Natural killer cell treated with Interleukin-12 subunit alpha and Interleukin-12 subunit beta and Interleukin-15 and Interleukin-18, amount 100 ng/mL, for 72 hours (primary cell): ENCODE measurements around the gene LMAN1L. TPM values are rescaled to one million over a fixed set of nuclear protein-coding genes. Genes with fewer than 3 reads are reported as not detected.
"Not testable (repeated sequence)": the region's sequence is repeated elsewhere in the genome, so short reads cannot be mapped to it uniquely, and the experiment has no call there.

Experiments
- ATAC-seq, 2 donors: fragments of 150-1000 bp; cut with Tn5 transposase in 1 of 2; sonication (Bioruptor Pico), chemical (Tn5 transposase) in 1 of 2; 2 replicates each; pipeline ENCODE4 v1.10.0; 2021
- DNase-seq: peaks from one replicate; pipeline ENCODE4 v3.0.0; 2022; ENCODE audit warnings: low spot score
- H3K27ac Mint-ChIP-seq, 2 donors: 1 replicate in 1 of 2; 2 replicates in 1 of 2; pipeline ENCODE4 v1.8.0; 2022; ENCODE audit warnings: mixed read lengths in 2 of 2, mild to moderate bottlenecking in 1 of 2, moderate library complexity in 1 of 2
- H3K27me3 Mint-ChIP-seq, 2 donors: 1 replicate in 1 of 2; 2 replicates in 1 of 2; pipeline ENCODE4 v1.8.0; 2022; ENCODE audit warnings: mixed read lengths in 2 of 2
- H3K36me3 Mint-ChIP-seq: one replicate; pipeline ENCODE4 v1.8.0; 2022; ENCODE audit warnings: mixed read lengths
- H3K4me1 Mint-ChIP-seq, 2 donors: 1 replicate in 1 of 2; 2 replicates in 1 of 2; pipeline ENCODE4 v1.8.0; 2022; ENCODE audit warnings: low read depth in 2 of 2, mixed read lengths in 2 of 2, mild to moderate bottlenecking in 1 of 2
- H3K4me3 Mint-ChIP-seq: one replicate; pipeline ENCODE4 v1.8.0; 2022; ENCODE audit warnings: mixed read lengths
- H3K9me3 Mint-ChIP-seq: 2 replicates; pipeline ENCODE4 v1.8.0; 2022; ENCODE audit warnings: mixed read lengths
- total RNA-seq, 2 donors: library from RNA; stranded (reverse); gene quantifications; one replicate each; pipeline ENCODE4 v1.2.3, GENCODE V29; 2022

LMAN1L gene
- total RNA-seq, 2 donors from 2014 or later, result 3.4 to 4.9 TPM

DNA sequence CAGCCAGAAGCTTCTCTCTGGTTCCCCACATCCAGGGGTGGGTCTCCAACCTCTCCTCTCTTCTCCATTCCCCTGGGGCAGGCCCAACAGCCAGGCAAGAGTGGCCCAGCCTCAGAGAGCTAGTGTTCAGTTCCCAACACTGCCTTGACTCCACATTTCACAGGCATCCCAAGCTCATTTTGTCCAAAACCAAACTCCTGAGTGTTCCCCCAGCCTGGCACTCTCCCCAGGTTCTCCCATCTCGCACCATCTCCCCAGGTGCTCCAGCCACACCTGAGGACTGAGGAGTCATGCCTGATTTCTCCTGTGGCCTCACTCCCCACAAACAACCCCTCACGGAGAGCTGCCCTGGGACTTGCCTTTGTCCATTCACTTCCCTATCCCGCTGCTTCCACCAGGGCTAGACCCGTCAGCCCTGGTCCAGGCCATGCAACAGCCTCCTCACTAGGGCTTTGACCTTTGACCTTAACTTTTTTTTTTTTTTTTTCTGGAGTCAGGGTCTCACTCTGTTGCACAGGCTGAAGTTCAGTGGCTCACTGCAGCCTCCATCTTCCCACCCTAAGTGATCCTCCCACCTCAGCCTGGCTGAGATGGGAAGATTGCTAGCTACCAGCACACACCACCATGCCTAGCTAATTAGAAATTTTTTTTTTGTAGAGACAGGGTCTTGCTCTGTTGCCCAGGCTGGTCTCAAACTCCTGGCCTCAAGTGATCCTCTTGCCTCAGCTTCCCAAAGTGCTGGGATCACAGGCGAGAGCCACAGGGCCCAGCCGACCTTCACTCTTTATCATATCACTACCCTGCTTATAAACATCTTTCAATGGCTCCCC lies 34.7 kb upstream of the LMAN1L start:
- Mint-ChIP-seq H3K27me3 (no peaks in the 10 kb centered on the region), H3K4me1 (peaks cover 63 to 68% of the 10 kb centered on the region in 2 donors), H3K9me3 (no peaks in the 10 kb centered on the region), H3K4me3 (peak overlapping the region; percentile 96), H3K36me3 (no peaks in the 10 kb centered on the region), H3K27ac (peak overlapping the region; percentile 100)
- DNase-seq, result peak; percentile 49
- no peak for ATAC-seq

DNA sequence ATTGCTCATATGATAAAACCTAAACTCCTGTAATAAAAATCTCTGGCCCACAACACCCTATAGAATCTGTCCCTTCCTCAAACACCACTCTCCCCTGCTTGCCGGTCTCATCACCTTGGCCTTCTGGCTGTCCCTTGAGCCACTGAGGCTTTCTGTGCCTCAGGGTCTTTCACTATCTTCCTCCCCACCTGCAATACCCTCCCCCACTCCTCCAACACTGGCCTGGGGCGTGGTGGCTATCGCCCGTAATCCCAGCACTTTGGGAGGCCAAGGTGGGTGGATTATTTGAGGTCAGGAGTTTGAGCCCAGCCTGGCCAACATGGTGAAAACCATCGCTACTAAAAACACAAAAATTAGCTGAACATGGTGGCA lies 34.0 kb upstream of the LMAN1L start:
- H3K27me3 Mint-ChIP-seq, result no peaks in the 10 kb centered on the region
- H3K27ac Mint-ChIP-seq, result peak overlapping the region; percentile 100
- H3K36me3 Mint-ChIP-seq, result no peaks in the 10 kb centered on the region
- H3K4me3 Mint-ChIP-seq, result peak overlapping the region; percentile 96
- peaks cover 67 to 68% of the 10 kb centered on the region in 2 donors for H3K4me1 Mint-ChIP-seq
- no peaks in the 10 kb centered on the region for H3K9me3 Mint-ChIP-seq
- ATAC-seq (no peak), DNase-seq (peak; percentile 41)

DNA sequence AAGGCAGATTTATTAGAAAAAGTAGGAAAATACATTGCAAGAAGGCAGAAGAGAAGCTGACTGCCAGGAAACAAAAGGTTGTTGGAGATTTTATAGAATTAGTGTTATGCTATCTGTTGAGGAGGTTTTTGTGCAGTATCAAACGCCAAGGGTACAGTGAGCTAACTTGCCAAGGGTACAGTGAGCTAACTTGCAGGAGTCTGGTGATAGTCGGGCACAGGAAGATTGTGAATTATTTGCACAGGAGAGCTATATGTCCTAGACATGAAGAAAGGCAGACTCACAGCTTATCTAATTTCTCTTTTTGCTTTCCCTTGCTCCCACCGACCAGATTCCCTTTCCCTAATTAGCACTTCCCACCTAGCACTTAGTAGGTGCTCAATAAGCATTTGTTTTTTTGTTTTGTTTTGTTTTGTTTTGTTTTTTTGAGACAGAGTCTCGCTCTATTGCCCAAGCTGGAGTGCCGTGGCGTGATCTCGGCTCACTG lies 33.4 kb upstream of the LMAN1L start:
- DNase-seq, result no peak
- no peaks in the 10 kb centered on the region for H3K36me3 Mint-ChIP-seq
- no peak for ATAC-seq
- peaks cover 68 to 73% of the 10 kb centered on the region in 2 donors for H3K4me1 Mint-ChIP-seq
- H3K27me3 Mint-ChIP-seq, result no peaks in the 10 kb centered on the region
- H3K9me3 Mint-ChIP-seq, result no peaks in the 10 kb centered on the region
- H3K4me3 Mint-ChIP-seq, result peak overlapping the region; percentile 96
- peak overlapping the region; percentile 100 for H3K27ac Mint-ChIP-seq

DNA sequence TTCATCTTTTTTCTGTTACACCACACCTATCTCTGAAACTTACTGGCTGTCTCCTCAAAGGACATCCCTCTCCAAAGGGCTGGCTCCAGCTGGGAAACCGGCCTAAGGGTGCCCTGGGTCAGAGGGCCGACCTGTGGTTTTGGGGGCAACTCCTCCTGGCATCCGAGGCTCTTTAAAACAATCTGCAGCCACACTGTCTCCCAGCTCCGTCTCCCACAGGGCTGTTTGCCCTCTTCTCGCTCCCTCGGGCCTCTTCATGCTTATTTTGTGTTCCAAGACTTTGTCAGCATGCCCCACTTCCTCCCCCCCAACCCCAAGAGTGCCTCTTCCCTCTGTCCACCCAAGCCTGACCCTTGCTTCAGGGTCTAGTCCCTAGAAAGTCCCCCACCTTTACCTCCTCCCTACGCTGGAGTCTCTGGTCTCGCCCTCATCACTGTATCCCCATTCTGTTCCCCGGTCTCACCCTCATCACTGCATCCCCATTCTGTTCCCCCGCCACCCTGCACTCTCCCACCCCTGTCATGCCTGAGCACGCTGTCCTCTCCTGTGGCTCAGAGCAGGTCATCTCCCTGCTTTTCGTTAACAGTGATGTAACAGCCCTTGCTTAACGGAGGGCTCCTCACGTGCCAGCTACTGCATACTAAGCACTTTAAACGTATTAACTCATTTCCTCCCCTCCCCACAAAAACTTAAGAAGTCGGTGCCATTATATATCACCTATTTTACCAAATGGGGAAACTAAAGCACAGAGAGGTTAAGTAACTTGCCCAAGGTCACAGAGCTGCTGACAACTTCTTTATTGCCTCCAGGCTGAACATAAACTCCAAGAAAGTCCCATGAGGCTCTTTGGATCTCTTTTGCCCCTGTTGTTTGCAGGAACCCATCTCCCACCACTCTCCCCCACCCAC lies 31.9 kb upstream of the LMAN1L start:
- H3K36me3 Mint-ChIP-seq, result peaks cover 6% of the 10 kb centered on the region
- peaks cover 72 to 84% of the 10 kb centered on the region in 2 donors for H3K4me1 Mint-ChIP-seq
- H3K27ac Mint-ChIP-seq, result peak overlapping the region; percentile 100
- no peaks in the 10 kb centered on the region for H3K27me3 Mint-ChIP-seq
- ATAC-seq (peak; percentile 36 to 37), DNase-seq (no peak)
- H3K4me3 Mint-ChIP-seq, result peak overlapping the region; percentile 96
- no peaks in the 10 kb centered on the region for H3K9me3 Mint-ChIP-seq

- DNase-seq (peak; percentile 91), ATAC-seq (peak; percentile 77 to 85)
- Mint-ChIP-seq H3K9me3 (no peaks in the 10 kb centered on the region), H3K4me1 (peaks cover 75 to 82% of the 10 kb centered on the region in 2 donors), H3K4me3 (peak within 1 kb of the TSS; percentile 96), H3K36me3 (peaks cover 6% of the 10 kb centered on the region), H3K27ac (peak within 1 kb of the TSS; percentile 100), H3K27me3 (no peaks in the 10 kb centered on the region)
Observed at GRCh38 chr15:74781431-74782258, 31.0 kb upstream of the LMAN1L start, which contains the start of gene CSK. CSK (plus strand) TSS chr15:74782080; CDS start chr15:74798298, 16,218 bp downstream.

GRCh38 chr15:74782259-74783071 lies 30.2 kb upstream of the LMAN1L start:
- Mint-ChIP-seq H3K9me3 (no peaks in the 10 kb centered on the region), H3K4me1 (peaks cover 73 to 81% of the 10 kb centered on the region in 2 donors), H3K27ac (peak overlapping the region; percentile 91 to 97), H3K27me3 (no peaks in the 10 kb centered on the region), H3K36me3 (peaks cover 6% of the 10 kb centered on the region), H3K4me3 (peak overlapping the region; percentile 87)
- DNase-seq (peak; percentile 78), ATAC-seq (peak; percentile 44 to 65)

GRCh38 chr15:74783072-74783807 lies 29.4 kb upstream of the LMAN1L start:
- no peaks in the 10 kb centered on the region for H3K27me3 Mint-ChIP-seq
- no peak for DNase-seq
- no peaks in the 10 kb centered on the region for H3K9me3 Mint-ChIP-seq
- H3K4me1 Mint-ChIP-seq, result peaks cover 73 to 79% of the 10 kb centered on the region in 2 donors
- peak overlapping the region; percentile 91 to 97 for H3K27ac Mint-ChIP-seq
- H3K4me3 Mint-ChIP-seq, result peak overlapping the region; percentile 87
- no peak for ATAC-seq
- H3K36me3 Mint-ChIP-seq, result peaks cover 6% of the 10 kb centered on the region

GRCh38 chr15:74783808-74784175 lies 28.8 kb upstream of the LMAN1L start:
- H3K27me3 Mint-ChIP-seq, result no peaks in the 10 kb centered on the region
- ATAC-seq (no peak), DNase-seq (no peak)
- H3K4me1 Mint-ChIP-seq, result peaks cover 72 to 79% of the 10 kb centered on the region in 2 donors
- peak overlapping the region; percentile 91 to 97 for H3K27ac Mint-ChIP-seq
- peaks cover 6% of the 10 kb centered on the region for H3K36me3 Mint-ChIP-seq
- no peaks in the 10 kb centered on the region for H3K9me3 Mint-ChIP-seq
- peak overlapping the region; percentile 87 for H3K4me3 Mint-ChIP-seq

GRCh38 chr15:74784426-74785193 lies 28.0 kb upstream of the LMAN1L start:
- DNase-seq, result no peak
- Mint-ChIP-seq H3K36me3 (peaks cover 7% of the 10 kb centered on the region), H3K4me3 (peak overlapping the region; percentile 87), H3K9me3 (no peaks in the 10 kb centered on the region), H3K27ac (peak overlapping the region; percentile 91 to 97), H3K27me3 (no peaks in the 10 kb centered on the region), H3K4me1 (peaks cover 70 to 77% of the 10 kb centered on the region in 2 donors)
- ATAC-seq, result no peak

GRCh38 chr15:74785194-74786032 lies 27.2 kb upstream of the LMAN1L start:
- no peak for ATAC-seq
- H3K27me3 Mint-ChIP-seq, result no peaks in the 10 kb centered on the region

GRCh38 chr15:74786081-74786480 lies 26.6 kb upstream of the LMAN1L start:
- Mint-ChIP-seq H3K4me1 (peaks cover 64 to 76% of the 10 kb centered on the region in 2 donors), H3K4me3 (peak overlapping the region; percentile 87), H3K27ac (peak overlapping the region; percentile 91 to 97)
- not testable (repeated sequence) for ATAC-seq, H3K36me3 Mint-ChIP-seq, H3K9me3 Mint-ChIP-seq, H3K27me3 Mint-ChIP-seq, DNase-seq

More at GRCh38 chr15:74785194-74786032, 27.2 kb upstream of the LMAN1L start:
- H3K9me3 Mint-ChIP-seq, result no peaks in the 10 kb centered on the region
- peaks cover 10% of the 10 kb centered on the region for H3K36me3 Mint-ChIP-seq
- no peak for DNase-seq
- peak overlapping the region; percentile 87 for H3K4me3 Mint-ChIP-seq
- peak overlapping the region; percentile 91 to 97 for H3K27ac Mint-ChIP-seq
- H3K4me1 Mint-ChIP-seq, result peaks cover 67 to 76% of the 10 kb centered on the region in 2 donors
